DOHH2 (cell line): ENCODE measurements around the gene ATIC.

Source experiments
- EZH2phosphoT487 ChIP-seq: fragments of 200-600 bp; sonication (generic); IDR thresholded peaks from 2 replicates; pipeline ENCODE4 v1.6.1; 2017; ENCODE audit warnings: borderline replicate concordance, mild to moderate bottlenecking, antibody characterized with exemption, low read length, moderate library complexity, mixed read lengths
- TF ChIP-seq, protein P1 (sequence below): fragments of 200-600 bp; sonication (generic); IDR thresholded peaks from one replicate; pipeline ENCODE4 v1.5.1; 2014; ENCODE audit warnings: antibody characterized with exemption, mild to moderate bottlenecking, low read depth, low read length; ENCODE audit not compliant: poor library complexity, severe bottlenecking

DNA sequence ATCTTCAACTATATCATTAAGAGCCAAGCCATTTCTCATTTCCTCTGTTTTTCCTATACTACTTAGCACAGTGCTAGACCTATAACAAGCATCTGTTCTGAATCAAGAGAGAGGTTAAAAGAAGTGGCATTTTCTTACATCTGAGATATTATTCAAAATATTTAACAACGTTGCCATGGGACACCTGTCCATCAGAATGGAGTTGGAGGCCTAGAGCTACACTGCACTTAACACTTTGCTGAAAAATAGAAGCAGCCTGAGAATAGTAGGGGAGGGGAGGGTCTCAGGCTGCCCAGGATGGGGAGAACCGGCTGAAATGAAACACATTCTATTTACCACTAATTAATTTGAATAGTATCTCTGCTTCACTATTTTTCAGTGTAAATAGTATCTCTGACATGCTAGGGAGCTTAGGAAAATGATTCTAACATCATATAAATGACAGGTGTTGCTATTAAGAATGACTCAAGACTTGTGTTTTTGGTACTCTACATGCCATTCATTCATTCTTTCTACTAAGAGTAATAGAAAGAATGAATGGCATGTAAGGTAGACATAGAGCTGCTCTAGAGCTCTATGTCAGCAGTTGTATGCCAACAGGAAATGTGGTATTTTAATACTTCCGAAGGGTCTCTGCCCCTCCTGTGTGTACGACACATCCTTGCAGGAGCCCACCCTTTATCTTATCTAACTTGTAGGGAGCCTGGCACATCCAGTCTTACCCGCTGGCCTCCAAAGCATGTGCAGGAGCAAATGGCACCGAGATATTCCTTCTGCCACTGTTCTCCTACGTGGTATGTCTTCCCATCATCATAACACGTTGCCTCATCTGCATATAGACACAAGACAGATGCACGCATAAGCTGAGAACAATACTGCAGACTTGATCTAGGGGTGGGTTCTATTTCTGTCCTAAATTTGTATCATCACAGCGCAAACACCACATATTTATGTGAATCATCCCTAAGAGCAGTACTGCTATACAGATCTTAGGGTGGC is 52.6 kb downstream of the ATIC start:
- TF ChIP-seq, protein P1, sequence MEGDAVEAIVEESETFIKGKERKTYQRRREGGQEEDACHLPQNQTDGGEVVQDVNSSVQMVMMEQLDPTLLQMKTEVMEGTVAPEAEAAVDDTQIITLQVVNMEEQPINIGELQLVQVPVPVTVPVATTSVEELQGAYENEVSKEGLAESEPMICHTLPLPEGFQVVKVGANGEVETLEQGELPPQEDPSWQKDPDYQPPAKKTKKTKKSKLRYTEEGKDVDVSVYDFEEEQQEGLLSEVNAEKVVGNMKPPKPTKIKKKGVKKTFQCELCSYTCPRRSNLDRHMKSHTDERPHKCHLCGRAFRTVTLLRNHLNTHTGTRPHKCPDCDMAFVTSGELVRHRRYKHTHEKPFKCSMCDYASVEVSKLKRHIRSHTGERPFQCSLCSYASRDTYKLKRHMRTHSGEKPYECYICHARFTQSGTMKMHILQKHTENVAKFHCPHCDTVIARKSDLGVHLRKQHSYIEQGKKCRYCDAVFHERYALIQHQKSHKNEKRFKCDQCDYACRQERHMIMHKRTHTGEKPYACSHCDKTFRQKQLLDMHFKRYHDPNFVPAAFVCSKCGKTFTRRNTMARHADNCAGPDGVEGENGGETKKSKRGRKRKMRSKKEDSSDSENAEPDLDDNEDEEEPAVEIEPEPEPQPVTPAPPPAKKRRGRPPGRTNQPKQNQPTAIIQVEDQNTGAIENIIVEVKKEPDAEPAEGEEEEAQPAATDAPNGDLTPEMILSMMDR = no peak
- no peak for TF ChIP-seq EZH2phosphoT487
